Pancreas (tissue), 10 donors: Measurements from ENCODE around the gene B3GALT5. TPM values are rescaled to one million over a fixed set of nuclear protein-coding genes. Genes with fewer than 3 reads are reported as not detected.

ENCODE experiments used
- ATAC-seq, 4 donors: fragments of 200-7000 bp; cut with Tn5 transposase; one replicate each; pipeline versions ENCODE4 v1.8.0 to v1.9.1; 2020; ENCODE audit warnings: mild to moderate bottlenecking in 4 of 4, moderate library complexity in 4 of 4
- DNase-seq, 6 donors: peaks; one replicate each; pipeline ENCODE4 v3.0.0-alpha.2; 2020
- FAIRE-seq: peaks from 2 replicates; lab custom pipeline; 2012; peaks lifted over from hg19 to GRCh38; lab: Jason Lieb, UNC
- H3K27ac ChIP-seq, 4 donors: fragments of 200-600 bp; sonication (generic); 1 replicate in 3 of 4; 2 replicates in 1 of 4; pipeline versions ENCODE4 v1.5.0 to v1.8.0; 2020
- H3K27me3 ChIP-seq, 4 donors: fragments of 200-600 bp; one replicate each; pipeline ENCODE4 v1.8.0; 2021
- H3K36me3 ChIP-seq, 3 donors: fragments of 200-600 bp; sonication (generic) in 1 of 3; one replicate each; pipeline versions ENCODE4 v1.5.0 to v1.8.0; 2020 to 2021
- H3K4me1 ChIP-seq, 3 donors: fragments of 200-600 bp; one replicate each; pipeline ENCODE4 v1.8.0; 2021
- H3K4me3 ChIP-seq, 4 donors: fragments of 200-600 bp; sonication (generic) in 2 of 4; one replicate each; pipeline versions ENCODE4 v1.5.0 to v1.8.0; 2020 to 2021
- H3K9me3 ChIP-seq, 4 donors: fragments of 200-600 bp; one replicate each; pipeline ENCODE4 v1.8.0; 2021
- WGBS, 2 donors: extraction: QIAGEN DNeasy Blood & Tissue Kit; methylation state at CpG; one replicate each; pipeline ENCODE4 v1.1.7; 2013; 5-methylcytosine and 5-hydroxymethylcytosine counted together
- intact Hi-C, 3 donors: fragments of 100-400 bp; cut with DNase I; formaldehyde crosslinking; loops; one replicate each; pipeline versions ENCODE4 v1.11.1 to v1.14.2; 2022
- polyA plus RNA-seq, 2 donors: library from polyadenylated mRNA; stranded (reverse); fragments of 200-250 nt; gene quantifications; one replicate each; pipeline ENCODE4 v1.2.3, GENCODE V29; 2013
- total RNA-seq, 6 donors: library from RNA; stranded (reverse); fragmentation: NEBNext Ultra II Directional in 4 of 6; extraction: Animal tissue kit (Norgen Biotek cat#: 25700) in 4 of 6; gene quantifications; one replicate each; pipeline versions ENCODE4 v1.2.1 to v1.2.4, GENCODE V29; 2021 to 2023
- TF ChIP-seq, protein P1 (sequence below), 4 donors: fragments of 200-600 bp; sonication (generic) in 3 of 4; IDR thresholded peaks; one replicate each; pipeline versions ENCODE4 v1.5.0 to v1.8.0; 2021; ENCODE audit warnings: antibody characterized with exemption in 4 of 4
- donor health status: healthy with polysubstance abuse.
- donor health status: DM: no; HTN: no; CAD: no; lungs with moderate emphysema.
- donor health status: DM: no; HTN: no; CAD: no.
- donor health status: control.
- donor health status: control.
- donor health status: Bipolar disorder and iron deficiency.
- donor health status: DM: yes; HTN: yes; CAD: no.
- donor health status: DM: no; HTN: no; CAD: no.
- donor health status: DM: no; HTN: no; CAD: no.
- donor health status: DM: yes; HTN: yes; CAD: no.

B3GALT5 gene
- total and polyA plus RNA-seq, 8 donors: 2.0 to 8.1 (median 4.0) TPM

DNA sequence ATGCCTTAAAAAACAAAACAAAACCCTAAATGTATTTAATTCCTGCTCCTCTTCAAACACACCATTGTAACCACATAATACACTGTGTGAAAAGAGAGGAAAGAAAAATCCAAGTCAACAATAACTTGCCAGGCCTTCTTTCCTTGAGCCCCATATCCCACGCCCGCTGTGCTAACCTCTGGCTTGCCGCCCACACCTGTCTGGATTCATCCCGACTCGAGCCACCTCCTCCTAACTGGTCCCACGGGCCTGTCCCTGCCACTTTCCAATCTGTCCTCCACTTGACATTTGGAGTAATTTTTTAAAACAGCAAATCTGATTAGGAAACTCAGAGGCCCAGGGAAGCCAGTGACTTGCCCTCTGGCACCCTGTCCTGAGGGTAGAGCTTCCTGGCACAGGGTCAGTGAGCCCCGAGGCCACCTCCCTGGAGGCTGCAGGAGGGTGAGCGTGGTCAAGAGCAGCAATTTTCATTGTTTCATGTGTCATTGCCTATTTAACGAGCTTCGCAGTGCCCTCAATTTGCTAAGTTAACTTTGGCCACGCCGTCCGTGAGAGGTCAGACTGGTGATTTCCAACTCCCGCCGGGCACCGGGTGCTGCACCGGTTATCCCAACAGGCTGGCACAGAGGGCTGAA lies 54.1 kb downstream of the B3GALT5 start:
- H3K4me1 ChIP-seq: peaks cover 8 to 19% (median 17%) of the 10 kb centered on the region in 3 donors
- intact Hi-C loops: no loop called here
- H3K36me3 ChIP-seq: no peaks in the 10 kb centered on the region
- 40 to 57% methylated on average over 17 of the region's 17 CpGs for WGBS, 2 donors
- H3K27me3 ChIP-seq: no peaks in the 10 kb centered on the region
- peak overlapping the region; percentile 32 to 59 (median 48) for H3K27ac ChIP-seq
- TF ChIP-seq, protein P1, sequence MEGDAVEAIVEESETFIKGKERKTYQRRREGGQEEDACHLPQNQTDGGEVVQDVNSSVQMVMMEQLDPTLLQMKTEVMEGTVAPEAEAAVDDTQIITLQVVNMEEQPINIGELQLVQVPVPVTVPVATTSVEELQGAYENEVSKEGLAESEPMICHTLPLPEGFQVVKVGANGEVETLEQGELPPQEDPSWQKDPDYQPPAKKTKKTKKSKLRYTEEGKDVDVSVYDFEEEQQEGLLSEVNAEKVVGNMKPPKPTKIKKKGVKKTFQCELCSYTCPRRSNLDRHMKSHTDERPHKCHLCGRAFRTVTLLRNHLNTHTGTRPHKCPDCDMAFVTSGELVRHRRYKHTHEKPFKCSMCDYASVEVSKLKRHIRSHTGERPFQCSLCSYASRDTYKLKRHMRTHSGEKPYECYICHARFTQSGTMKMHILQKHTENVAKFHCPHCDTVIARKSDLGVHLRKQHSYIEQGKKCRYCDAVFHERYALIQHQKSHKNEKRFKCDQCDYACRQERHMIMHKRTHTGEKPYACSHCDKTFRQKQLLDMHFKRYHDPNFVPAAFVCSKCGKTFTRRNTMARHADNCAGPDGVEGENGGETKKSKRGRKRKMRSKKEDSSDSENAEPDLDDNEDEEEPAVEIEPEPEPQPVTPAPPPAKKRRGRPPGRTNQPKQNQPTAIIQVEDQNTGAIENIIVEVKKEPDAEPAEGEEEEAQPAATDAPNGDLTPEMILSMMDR (IDR thresholded peaks at IDR 0.05): no peak
- peak in 3 of 6 donors; percentile 37 to 68 (median 63) for DNase-seq
- no peak overlapping the region for H3K4me3 ChIP-seq
- ATAC-seq: peak; percentile 26 to 54 (median 43)
- FAIRE-seq: no peak
- no peaks in the 10 kb centered on the region for H3K9me3 ChIP-seq

- peak in 1 of 6 donors; percentile 47 for DNase-seq
- Histone ChIP-seq H3K27me3 (no peaks in the 10 kb centered on the region), H3K9me3 (no peaks in the 10 kb centered on the region), H3K36me3 (no peaks in the 10 kb centered on the region), H3K4me1 (peaks cover 8 to 23% (median 19%) of the 10 kb centered on the region in 3 donors), H3K4me3 (peak overlapping the region in 3 of 4 donors; percentile 3 to 24 (median 20)), H3K27ac (peak overlapping the region; percentile 54 to 77 (median 66))
- ATAC-seq: peak; percentile 57 to 75 (median 60)
- intact Hi-C loops: no loop called here
- WGBS, 2 donors: 69 to 74% methylated on average over 10 of the region's 10 CpGs
- no peak for FAIRE-seq
- TF ChIP-seq, protein P1 (IDR thresholded peaks at IDR 0.05): no peak
These were observed 54.7 kb downstream of the B3GALT5 start for GRCh38 chr21:39667353-39667891.

DNA sequence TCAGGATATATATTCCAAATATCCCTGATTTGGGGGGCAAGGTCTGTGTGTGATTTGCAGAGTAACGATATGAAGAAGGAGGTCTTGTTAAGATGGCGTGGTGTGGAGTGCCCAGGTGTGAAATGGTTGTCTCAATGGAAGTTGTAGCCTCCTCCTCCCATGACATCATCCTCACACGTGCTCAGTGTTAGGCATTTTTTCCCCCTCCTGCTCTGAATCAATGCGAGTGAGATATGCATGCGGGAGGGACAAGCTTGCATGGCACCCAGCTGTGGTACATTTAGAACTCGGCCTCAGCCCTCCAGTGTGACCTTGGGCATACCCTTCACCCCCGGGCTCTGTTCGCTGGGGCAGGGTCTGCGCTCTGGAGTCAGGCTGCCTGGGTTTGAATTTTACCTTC lies 55.6 kb downstream of the B3GALT5 start:
- FAIRE-seq (no peak), DNase-seq (no peak), ATAC-seq (peak in 3 of 4 donors; percentile 25 to 36 (median 28))
- intact Hi-C loops: no loop called here
- Histone ChIP-seq H3K4me3 (peak overlapping the region in 2 of 4 donors; percentile 20 to 24), H3K36me3 (no peaks in the 10 kb centered on the region), H3K9me3 (no peaks in the 10 kb centered on the region), H3K4me1 (peaks cover 15 to 30% (median 27%) of the 10 kb centered on the region in 3 donors), H3K27ac (peak overlapping the region; percentile 54 to 77 (median 66)), H3K27me3 (no peaks in the 10 kb centered on the region)
- TF ChIP-seq, protein P1 (IDR thresholded peaks at IDR 0.05): no peak
- 72 to 79% methylated on average over 9 of the region's 9 CpGs for WGBS, 2 donors

DNA sequence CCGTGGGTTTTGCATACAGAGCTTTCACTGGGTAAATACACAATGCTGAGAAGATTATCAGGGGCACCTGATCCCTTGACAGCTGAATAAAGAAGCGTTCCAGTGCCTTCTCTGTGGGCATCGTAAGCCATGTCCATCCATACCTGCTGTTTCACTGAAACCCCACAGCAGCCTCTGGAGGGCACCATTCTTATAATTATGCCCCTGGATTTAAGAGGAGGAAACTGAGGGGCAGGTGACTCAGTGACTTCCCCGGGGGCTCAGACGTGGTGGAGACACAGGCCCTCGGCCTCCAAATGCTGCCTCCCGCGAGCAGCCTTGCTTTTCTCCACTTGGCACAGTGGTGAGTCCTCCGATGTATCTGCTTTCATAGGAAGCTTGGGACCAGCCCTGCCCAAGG lies 56.7 kb downstream of the B3GALT5 start:
- Histone ChIP-seq H3K4me3 (peak overlapping the region in 1 of 4 donors; percentile 10), H3K27me3 (no peaks in the 10 kb centered on the region), H3K27ac (peak overlapping the region; percentile 4 to 77 (median 50)), H3K4me1 (peaks cover 24 to 41% (median 33%) of the 10 kb centered on the region in 3 donors), H3K36me3 (no peaks in the 10 kb centered on the region), H3K9me3 (no peaks in the 10 kb centered on the region)
- no peak for FAIRE-seq
- TF ChIP-seq, protein P1 (IDR thresholded peaks at IDR 0.05): no peak
- 47 to 53% methylated on average over 9 of the region's 9 CpGs for WGBS, 2 donors
- no peak for DNase-seq
- intact Hi-C loops: no loop called here
- ATAC-seq: no peak
